Right ventricle myocardium inferior (tissue), 1 donor: Measurements from ENCODE around the gene ELMO1. TPM values are rescaled to one million over a fixed set of nuclear protein-coding genes. Genes with fewer than 3 reads are reported as not detected.
"Not testable (repeated sequence)": the region's sequence is repeated elsewhere in the genome, so short reads cannot be mapped to it uniquely, and the experiment has no call there.

Experiments
- ATAC-seq: fragments of 200-7000 bp; cut with Tn5 transposase; one replicate; pipeline ENCODE4 v1.9.1; 2020; ENCODE audit warnings: mild to moderate bottlenecking, moderate library complexity
- DNase-seq: peaks from one replicate; pipeline ENCODE4 v3.0.0; 2021; ENCODE audit errors: missing footprints
- intact Hi-C: fragments of 100-400 bp; cut with DNase I; formaldehyde crosslinking; loops from one replicate; pipeline ENCODE4 v1.11.0; 2022
- total RNA-seq: library from RNA; stranded (reverse); fragmentation: NEBNext Ultra II Directional; extraction: Animal tissue kit (Norgen Biotek cat#: 25700); gene quantifications from one replicate; pipeline ENCODE4 v1.2.1, GENCODE V29; 2021
- donor health status: DM: no; HTN: yes; CAD: no; lungs with severe emphysema.

ELMO1 gene
- total RNA-seq, 1 donor from 2014 or later: 13.8 TPM

DNA sequence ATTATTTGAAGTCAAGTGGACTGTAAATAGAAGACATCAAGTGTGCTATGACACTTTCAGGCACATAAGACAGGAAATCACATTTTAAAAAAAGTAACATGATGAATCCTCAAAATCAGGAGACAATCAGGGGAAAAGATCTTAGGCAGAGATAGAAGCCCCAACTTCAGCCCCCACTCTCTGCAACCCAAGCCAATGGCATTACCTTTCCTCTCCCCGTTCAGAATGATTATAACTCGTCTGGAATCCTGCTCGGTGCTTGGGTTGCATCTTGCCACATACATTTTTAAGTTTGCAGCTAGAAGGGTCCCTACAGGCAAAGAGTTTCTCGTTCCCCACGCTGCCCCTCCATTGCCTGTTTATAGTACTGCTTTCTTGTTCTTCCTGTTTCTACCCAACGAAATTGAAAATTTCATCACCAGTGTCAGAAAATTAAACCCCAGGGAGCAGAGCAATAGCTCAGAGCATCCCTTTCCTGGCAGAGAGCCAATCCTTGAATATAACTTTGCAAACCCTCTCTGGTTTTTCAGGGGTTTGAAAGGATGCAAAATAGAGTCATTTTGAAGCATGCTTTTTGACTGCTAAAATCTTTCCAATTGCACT is 463.9 kb downstream of the ELMO1 start:
- intact Hi-C loops: no loop called here
- DNase-seq: no peak
- no peak for ATAC-seq

DNA sequence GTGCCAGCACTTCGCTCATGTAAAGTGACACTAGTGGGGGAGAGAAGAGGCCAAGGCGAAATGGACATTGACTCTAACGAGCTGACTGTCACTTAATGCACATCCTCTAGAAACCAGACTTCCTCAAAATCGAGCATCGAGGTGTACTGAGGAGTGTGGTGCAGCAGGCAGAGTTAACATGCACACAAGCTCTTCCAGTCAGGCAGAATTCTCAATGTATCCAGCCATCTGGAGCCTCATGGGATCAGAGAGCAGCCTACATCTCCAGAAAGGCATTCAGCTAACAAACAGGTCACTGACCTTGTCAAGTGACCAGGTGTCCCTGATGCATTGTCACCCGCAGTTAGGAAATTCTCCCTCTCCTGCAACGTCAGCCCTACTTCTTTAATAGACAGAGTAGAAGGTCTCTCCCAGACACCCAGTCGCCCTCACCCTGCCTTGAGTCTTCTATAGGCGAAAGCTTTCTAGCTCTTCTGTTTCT is 464.6 kb downstream of the ELMO1 start:
- ATAC-seq (no peak), DNase-seq (no peak)
- intact Hi-C loops: no loop called here

DNA sequence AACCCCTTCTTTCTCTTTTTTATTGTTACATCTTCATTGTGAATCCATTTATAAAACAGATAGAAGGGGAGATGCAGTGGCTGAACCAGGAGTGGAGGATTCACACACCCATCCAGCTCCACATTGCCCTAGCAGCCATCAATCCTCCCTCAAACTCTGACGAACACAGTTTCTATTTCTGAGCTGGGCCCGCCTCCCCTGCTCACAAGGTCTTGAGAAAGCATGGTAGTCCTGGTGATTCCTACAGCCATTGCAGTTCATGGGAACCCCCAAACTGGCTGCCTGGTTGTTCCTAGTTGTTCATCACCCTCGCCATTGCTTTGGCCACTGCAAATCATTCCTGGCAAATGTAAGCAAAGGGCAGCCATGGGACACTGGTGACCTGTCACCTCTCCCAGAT is 465.9 kb downstream of the ELMO1 start:
- ATAC-seq: no peak
- no peak for DNase-seq
- intact Hi-C loops: no loop called here

DNA sequence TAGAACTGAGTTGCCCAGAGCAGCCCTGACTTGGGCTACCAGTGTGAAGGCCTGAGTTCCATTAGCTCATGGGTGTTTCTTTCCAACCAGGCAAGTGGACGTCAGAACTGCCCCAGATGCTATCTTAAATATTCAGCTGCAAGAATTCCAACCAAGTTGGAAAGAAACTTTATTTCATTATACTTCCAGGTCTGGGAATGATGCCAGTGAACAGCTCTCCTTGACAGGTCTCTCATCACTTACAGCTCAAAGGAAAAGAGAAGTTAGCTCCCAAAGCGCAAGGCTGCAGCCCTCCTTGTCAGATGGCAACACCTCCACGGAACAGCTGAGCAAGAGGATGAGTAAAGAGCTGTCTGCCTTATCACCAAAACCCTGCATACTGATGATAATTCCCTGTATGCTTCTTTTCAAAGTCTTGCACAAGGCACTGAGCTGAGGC is 468.8 kb downstream of the ELMO1 start:
- DNase-seq: no peak
- peak; percentile 44 for ATAC-seq
- intact Hi-C loops: no loop called here

DNA sequence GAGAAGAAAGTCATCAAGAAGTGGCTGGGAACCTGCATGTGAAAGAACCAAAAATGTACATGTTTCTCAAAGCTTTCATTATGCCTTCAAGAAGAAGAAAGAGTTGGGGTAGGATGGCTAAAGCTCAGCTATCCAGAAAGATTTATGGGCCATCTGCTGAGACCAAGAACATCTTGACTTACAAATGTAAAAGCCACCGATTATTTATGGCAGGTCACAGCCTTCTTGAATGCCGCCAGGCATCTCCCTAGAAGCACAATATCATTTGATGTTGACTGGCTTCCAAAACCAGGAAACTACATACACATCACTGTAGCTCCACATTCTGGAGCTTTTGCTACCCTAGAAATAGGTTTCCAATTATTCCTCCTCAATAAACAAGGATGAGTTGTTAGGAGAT is 470.2 kb downstream of the ELMO1 start:
- DNase-seq (no peak), ATAC-seq (no peak)
- intact Hi-C loops: no loop called here

DNA sequence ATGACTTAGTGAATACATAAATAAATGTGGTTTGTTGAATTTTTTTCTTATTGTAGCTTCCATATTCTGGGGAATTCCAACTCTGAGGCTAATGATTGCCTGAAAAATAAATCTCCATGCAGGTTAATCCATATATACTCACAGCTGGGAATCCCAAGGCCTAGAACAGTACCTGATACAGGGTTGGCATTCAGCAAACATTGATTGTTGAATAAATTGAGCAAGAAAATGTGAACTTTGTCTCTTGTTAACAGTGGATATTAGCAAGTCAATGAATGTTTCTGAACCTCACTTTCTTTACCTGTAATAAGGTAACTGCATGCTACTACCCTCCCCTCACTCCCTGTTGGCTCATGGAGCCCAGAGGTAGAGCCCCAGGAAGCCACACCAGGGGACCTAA is 470.8 kb downstream of the ELMO1 start:
- DNase-seq (no peak), ATAC-seq (no peak)
- intact Hi-C loops: no loop called here

DNA sequence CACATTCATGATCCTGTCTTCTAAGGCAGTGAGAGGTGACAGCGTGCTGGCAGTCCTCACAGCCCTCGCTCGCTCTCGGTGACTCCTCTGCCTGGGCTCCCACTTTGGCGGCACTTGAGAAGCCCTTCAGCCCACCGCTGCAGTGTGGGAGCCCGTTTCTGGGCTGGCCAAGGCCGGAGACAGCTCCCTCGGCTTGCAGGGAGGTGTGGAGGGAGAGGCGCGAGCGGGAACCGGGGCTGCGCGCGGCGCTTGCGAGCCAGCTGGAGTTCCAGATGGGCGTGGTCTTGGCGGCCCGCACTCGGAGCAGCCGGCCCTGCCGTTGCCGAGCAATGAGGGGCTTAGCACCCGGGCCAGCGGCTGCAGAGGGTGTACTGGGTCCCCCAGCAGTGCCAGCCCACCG is 475.1 kb downstream of the ELMO1 start:
- ATAC-seq, intact Hi-C loops: not testable (repeated sequence)
- DNase-seq: peak; percentile 52

DNA sequence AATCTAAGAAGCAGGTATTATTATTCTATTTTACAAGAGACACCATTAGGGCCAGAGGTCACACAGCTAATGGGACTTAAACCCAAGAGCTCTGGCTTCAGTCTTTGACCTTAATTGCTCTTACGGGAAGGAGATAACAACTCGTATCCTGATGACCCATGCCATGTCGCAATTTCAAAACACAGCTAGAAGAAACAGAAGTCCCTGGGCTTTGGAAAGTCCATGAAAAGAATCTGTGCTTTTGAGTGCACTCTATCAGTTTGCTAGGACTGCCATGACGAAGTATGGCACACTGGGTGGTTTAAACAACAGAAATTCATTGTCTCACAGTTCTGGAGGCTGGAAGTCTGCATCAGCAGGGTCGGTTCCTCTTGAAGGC is 476.5 kb downstream of the ELMO1 start:
- intact Hi-C loops: no loop called here
- ATAC-seq (no peak), DNase-seq (no peak)

DNA sequence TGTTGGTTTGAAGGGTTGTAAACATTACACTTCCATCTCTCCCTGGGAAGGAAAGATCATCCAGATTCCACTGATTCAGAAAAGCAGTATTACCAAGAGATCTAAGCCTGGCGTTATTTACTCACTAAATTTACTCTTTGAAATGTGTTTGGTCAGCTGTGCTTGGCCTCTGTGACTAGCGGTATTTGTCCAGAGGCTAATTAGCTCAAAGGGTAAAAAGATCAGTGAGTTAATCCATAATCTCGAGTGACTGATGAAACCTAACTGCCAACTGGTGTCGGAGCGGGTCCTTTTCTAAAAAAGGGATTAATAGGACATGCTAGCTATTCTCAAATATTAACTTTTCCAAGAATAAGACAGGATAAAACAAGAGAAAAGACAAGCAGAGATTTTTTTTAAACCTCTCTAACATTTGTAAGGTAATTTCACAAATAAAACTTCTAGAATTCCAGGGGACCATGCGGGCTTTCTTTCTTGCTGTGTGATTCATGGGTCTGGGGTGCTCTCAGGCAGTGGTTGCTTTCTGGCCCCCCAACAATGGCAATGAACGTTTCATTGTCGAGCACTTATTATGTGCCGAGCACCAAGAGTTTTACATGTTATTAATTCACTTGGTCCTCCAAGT is 477.0 kb downstream of the ELMO1 start:
- ATAC-seq (no peak), DNase-seq (no peak)
- intact Hi-C loops: no loop called here

DNA sequence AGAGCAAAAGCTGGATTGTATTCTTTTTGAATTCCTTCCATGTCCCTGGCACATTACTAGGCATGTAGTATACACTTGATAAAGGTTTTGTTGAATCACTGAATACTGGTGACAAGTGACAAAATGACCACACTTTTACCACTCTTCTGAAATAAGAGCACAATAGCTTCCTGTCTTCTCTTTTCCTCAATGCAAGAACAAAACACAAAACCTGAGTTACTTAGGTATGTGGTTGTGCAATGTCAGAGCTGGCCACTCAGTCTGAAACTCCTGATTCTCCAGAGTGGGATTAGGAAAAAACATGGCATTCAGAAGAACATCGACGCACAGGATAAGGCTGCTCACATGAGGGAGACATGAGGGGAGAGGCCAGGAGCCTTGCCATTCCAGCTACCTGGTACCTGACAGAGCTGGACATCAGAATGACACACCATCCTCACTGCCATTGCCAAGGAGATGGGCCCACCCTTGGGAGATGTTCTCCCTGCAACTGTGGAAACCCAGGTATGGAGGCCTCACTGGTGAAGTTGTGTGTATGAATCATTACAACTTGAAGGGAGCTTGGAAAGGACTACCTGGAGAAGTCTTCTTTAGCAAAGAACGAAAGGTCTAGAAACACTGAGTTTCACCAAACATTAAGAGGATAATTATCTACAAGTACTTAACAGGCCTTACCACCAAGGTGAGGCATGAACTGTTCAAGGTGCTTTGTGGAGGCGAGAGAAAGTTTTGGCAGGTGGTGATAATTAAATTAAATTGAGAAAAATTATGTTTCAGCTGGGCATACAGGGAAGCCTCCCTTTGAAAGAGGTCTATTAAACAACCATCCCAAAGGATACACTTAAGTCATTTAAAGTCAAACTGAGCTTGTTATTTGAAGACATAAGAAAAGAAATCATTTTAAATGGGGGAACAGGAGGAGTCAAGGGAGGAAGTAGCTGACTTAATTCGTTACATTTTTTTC is 477.8 kb downstream of the ELMO1 start:
- DNase-seq: no peak
- no peak for ATAC-seq
- intact Hi-C loops: no loop called here

DNA sequence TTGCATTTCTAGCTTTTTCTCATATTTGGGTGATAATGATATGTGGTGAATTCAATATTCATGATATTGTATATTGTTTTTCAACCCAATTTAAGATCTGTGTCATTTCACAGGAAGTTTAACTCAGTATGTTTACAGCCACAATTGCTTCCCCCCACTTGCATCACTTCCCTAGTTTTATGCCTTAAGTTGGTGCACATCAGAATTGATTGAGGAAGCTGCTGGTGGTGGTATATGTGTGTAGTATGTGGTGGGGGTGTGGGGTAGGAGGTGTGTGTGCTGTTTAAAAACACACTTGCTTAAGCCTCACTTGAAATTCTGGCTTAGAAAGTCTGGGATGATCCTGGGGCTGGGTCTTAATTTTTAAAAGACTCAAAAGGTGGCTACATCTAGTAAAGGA is 479.3 kb downstream of the ELMO1 start:
- DNase-seq: no peak
- peak; percentile 55 for ATAC-seq
- intact Hi-C loops: loop anchor here (5.0 kb wide), 1 partner anchor 228 kb away; no protein-coding TSS in a partner anchor

DNA sequence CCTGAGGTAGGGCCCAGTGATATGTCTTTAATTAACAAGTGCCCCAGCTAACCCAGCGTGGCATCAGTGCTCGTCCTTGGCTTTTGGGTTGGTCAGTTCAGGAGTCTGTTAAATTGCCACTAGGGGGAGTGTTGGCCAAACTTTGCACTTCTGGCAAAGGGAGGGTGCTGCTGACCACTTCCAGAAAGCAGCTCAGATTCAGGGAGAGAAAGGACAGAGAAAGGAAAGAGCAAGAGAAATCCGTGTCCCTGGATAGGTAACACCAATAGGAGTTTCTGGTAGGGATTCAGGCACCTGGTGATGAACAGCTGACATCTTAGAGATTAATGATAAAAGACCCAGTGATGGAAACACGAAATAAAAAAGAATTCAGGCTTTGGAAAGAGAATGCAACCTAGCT is 481.3 kb downstream of the ELMO1 start:
- no peak for DNase-seq
- peak; percentile 94 for ATAC-seq
- intact Hi-C loops: loop anchor here (1.0 to 5.0 kb wide), 2 partner anchors 213 to 230 kb away; no protein-coding TSS in a partner anchor

DNA sequence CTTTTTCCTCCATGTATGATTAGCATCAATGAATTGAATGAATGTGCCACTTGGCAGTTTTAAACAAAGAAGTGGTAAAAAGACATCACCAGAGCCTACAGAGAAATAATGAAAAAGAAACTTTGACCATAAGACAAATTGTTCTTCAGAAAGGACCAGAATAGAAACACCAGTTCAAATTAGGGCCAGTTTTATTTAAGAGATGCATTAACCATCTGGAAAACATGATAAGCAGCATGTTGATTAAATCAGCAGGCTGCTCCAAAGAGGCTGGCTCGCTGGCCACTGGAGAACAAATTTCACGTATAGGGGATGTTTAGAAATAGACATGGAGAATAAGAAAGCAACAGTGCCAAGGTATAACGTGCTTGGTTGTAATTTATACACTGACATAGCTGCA is 482.0 kb downstream of the ELMO1 start:
- DNase-seq: no peak
- peak; percentile 32 for ATAC-seq
- intact Hi-C loops: loop anchor here (1.0 to 5.0 kb wide), 2 partner anchors 214 to 231 kb away; no protein-coding TSS in a partner anchor

DNA sequence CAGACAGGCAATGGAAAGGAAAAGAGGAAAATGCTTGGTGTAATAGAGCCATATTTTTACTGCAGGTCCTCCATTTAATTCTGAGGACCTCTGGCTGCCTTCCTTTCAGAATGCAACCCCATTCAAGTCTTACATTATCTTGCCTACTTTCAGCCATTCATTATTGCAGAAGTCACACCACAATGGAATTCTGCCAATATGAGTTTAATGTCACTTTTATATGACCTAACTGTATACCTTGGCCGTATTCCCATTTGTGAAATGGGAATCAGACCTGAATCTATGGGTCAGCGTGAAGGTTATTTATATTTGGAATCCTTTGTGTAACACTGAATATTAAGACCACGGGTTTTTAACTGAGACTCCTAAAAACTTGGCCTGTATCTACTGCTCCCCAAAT is 482.6 kb downstream of the ELMO1 start:
- no peak for ATAC-seq
- DNase-seq: no peak
- intact Hi-C loops: loop anchor here (5.0 kb wide), 1 partner anchor 231 kb away; no protein-coding TSS in a partner anchor

DNA sequence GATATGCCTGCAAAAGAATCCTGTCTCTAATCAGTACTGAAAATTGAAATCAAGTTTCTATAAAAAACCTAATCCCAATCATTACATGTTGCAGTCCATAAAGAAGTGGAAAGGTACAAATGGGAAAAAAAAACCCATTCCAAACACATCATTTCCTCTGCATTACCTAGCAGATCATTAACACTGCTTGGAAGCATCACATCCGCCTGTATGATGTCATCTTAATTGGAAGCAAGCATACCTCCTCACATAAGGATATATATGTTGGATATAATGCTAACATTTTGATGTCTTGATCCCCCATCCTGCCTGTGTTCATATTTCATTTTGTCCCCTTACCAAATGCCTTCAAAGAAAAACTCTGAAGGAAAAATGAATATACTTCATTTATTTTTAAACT is 483.0 kb downstream of the ELMO1 start:
- intact Hi-C loops: loop anchor here (5.0 kb wide), 1 partner anchor 232 kb away; no protein-coding TSS in a partner anchor
- ATAC-seq (no peak), DNase-seq (no peak)

DNA sequence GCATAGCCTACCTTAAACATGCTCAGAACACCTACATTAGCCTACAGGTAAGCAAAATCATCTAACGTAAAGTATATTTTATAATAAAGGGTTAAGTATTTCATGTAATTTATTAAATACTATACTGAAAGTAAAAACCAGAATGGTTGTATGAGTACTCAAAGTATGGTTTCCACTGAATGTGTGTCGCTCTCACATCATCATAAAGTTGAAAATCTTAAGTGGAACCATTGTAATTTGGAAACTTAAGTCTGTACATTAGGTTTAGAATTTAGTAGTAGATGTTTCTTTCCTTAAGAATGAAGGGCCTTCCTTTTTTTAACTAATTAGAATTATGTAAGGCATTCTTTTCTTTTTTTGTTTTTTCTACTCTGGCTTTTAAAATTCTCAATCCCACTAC is 484.4 kb downstream of the ELMO1 start:
- DNase-seq (no peak), ATAC-seq (no peak)
- intact Hi-C loops: no loop called here

DNA sequence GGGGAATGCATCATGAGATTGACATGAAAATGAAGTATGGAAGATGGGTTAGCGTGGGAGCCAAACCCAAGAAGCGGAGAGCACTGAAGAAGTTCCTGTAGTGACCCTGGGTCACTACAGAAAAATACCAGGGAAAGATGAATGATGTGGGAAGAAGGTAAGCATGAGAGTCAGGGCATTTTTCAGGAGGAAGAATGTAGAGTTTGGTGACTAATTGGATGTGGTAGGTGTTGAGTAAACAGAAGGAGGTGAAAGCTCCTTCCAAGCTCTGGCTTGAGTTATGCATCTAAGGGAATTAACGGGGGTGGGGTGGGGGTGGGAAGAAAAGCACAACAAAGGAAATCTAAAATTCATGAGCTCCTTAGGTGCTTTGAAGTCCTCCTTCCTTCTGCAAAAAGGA is 486.3 kb downstream of the ELMO1 start:
- no peak for DNase-seq
- intact Hi-C loops: no loop called here
- no peak for ATAC-seq

DNA sequence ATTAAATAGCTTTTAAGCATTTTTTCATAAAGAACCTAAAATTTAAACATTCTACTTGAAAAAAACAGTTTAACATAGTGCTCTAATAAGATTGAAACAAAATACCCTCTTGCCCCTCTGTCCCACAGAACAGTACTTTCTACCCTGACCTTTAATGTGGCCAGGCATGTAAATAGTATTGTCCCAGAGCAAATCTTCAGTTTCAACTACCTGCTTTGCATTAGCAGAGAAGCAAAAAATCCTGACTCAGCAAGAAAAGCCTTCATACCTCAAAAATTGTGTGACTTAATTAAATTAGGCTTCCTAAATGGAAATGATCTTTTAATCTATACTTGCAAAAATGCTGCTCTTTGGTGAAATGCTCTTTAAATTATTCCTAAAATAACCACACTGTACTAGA is 487.0 kb downstream of the ELMO1 start:
- ATAC-seq (no peak), DNase-seq (no peak)
- intact Hi-C loops: no loop called here

DNA sequence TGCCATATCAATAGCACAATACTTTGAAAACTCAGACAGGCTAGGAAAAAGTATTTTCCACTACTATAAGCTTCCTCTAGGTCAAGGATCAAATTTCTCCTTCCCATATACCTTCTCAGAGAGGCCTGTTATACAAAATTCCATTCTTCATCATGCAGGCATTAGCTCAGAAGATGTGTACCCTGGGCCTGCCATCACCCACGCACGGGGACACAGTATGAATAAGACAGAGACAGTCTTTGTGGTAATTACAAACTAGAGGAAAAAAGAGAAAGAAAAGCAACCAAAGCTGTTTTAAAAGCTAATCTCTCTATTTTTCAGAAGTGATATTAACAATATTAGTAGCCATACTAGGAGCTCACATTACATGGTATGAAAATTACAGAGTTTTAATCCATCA is 487.6 kb downstream of the ELMO1 start:
- intact Hi-C loops: no loop called here
- no peak for ATAC-seq
- DNase-seq: no peak
